T47D (cell line): Measurements from ENCODE around the gene NPR1.
A peak's percentile ranks its signal among the peaks of the same experiment; 100 is the strongest.

ENCODE experiments used
- DNase-seq, 2 experiments: peaks; one replicate each; pipeline versions ENCODE4 v3.0.0 to v3.0.0-alpha.2; 2011 to 2012; ENCODE audit warnings: low read depth in 1 of 2, low spot score in 1 of 2
- JUND ChIP-seq: IDR thresholded peaks from 2 replicates; pipeline ENCODE4 v1.6.1; 2012; ENCODE audit warnings: low read depth
- in situ Hi-C: cut with HindIII; loops from 2 replicates; pipeline ENCODE4 v1.10.0; 2016; ENCODE audit warnings: low sequenced_read_pairs, low pct_unique_long_range_greater_than_20kb

Gene NPR1

DNA sequence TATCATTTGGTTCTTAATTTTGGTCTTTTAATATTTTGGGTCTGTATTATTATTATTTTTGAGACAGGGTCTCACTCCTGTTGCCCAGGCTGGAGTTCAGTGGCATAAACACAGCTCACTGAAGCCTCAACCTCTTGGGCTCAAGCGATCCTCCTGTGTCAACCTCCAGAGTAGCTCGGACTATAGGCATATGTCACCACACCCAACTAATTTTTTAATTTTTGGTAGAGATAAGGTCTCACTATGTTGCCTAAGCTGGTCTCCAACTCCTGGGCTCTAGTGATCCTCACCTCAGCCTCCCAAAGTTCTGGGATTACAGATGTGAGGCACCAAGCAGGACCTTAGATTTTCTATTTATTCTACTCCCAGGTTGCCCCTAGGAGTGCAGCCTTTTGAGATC lies 5.0 kb upstream of the NPR1 start:
- TF ChIP-seq JUND = no peak
- in situ Hi-C loops = no loop called here
- DNase-seq = no peak

DNA sequence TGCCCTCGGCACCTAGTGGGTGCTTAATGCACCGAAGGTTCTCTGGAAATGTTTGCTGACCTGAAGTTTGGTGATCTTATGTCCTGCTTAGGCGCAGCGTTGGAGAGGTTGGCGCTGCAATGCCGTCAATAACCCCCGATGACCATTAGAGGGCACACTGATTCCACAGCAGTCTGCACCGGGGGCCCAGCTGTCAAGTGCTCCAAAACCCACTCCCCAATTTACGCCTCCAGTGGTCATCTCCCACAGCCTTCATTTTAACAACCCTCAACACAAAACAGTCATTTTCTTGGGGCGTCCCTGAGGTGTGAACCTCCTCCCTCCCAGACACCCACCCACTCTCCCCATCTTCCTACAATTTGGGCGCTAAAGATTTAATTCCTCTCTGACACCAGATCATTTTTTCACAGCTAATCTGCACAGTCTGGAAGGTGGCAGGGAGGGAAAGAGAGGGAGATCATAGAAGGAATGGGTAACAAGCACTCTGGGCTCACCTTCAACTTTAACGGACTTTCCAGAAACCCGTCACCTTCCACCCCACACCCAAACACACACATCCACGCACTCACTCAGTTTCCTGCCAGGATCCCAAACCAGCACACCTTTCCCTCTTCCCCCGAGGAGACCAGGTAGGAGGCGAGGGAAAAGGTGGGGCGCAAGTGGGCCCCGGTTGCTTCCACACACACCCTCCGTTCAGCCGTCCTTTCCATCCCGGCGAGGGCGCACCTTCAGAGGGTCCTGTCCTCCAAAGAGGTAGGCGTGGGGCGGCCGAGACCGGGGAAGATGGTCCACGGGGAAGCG lies 570 bp upstream of the NPR1 start:
- TF ChIP-seq JUND = no peak
- in situ Hi-C loops = no loop called here
- DNase-seq = peak; percentile 65 to 70

DNA sequence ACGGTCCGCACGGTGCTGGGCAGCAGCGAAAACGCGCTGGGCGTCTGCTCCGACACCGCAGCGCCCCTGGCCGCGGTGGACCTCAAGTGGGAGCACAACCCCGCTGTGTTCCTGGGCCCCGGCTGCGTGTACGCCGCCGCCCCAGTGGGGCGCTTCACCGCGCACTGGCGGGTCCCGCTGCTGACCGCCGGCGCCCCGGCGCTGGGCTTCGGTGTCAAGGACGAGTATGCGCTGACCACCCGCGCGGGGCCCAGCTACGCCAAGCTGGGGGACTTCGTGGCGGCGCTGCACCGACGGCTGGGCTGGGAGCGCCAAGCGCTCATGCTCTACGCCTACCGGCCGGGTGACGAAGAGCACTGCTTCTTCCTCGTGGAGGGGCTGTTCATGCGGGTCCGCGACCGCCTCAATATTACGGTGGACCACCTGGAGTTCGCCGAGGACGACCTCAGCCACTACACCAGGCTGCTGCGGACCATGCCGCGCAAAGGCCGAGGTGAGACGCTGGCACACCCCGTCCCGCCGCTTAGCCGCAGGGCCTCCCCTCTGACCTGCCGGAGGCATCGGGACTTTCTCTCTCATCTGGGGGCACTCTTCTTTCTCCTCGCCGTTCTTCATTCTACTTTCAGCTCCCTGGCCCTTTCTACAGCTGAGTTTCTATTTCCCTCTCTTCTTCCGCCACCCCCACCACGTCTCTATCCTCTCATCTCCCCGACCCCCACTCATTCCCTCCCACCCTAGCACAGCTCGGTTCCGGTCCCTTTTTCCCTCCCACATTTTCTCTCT lies 1.0 kb downstream of the NPR1 start:
- no peak for TF ChIP-seq JUND
- DNase-seq = no peak
- in situ Hi-C loops = no loop called here

DNA sequence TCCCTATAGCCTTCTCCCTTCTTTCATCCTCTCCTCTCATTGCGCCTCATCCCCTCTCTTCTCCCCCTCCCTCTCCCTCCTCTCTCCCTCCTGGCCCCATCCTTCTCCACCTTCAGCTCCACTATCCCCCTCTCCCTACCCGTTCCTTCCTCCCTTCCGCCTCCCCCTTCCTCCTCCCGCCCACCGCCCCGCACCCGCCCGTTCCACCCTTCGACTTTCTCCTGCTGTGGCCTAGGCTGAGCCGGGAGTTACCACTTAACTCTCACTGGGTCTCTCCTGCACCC lies 1.6 kb downstream of the NPR1 start:
- TF ChIP-seq JUND = no peak
- no peak for DNase-seq
- in situ Hi-C loops = no loop called here

DNA sequence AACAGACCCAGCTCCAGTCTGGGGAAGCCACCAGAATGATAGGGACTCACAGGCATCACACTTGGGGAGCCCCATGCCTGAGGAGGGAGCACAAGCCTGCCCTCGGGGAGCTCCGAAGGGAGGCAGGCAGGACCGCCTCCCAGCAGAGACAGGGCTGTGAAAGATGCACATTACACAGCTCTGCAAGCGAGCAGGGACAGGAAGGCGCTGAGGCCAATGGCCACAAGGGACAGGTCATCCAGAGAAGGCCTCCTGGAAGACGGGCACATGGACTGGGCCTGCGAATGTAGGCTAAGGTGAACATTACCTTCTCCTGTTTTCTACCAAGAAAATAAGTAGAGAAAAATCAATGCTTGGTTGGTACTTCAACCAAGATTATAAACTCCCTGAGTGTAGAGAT lies 4.2 kb downstream of the NPR1 start:
- in situ Hi-C loops = no loop called here
- TF ChIP-seq JUND = no peak
- no peak for DNase-seq

DNA sequence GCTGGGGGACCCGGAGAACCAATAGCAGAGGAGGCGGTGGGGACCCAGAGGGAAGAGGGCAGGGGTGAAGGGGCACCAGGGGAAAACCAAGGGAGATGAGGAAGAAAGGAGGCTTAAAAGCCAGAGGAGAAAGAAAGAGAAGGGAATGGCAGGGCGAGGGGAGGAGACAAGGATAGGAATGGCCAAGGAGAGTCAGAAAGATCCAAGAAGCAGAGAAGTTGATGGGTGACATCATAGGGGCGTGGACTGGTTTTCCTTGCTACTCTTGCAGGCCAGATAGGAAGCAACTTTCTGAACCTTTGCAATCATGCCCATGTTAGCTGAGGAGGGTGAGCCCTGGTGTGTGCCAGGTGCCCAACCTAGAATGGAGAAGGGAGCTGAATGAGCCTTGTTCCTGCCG lies 5.4 kb downstream of the NPR1 start:
- no peak for DNase-seq
- in situ Hi-C loops = no loop called here
- no peak for TF ChIP-seq JUND

DNA sequence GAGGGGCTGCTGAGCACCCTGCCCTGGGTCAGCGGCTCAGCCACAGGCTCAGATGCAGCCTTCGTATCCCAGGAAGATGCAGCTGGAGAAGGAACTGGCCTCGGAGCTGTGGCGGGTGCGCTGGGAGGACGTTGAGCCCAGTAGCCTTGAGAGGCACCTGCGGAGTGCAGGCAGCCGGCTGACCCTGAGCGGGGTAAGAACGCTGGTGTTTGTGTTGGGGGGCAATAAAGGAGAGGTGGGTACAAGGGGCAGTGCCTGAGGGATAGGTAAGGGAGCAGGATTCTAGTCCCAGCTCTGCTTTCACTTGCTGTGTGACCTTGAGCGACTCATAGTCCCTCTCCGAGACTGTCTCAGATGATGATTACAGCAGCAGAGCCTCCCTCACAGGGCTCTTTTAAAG lies 6.4 kb downstream of the NPR1 start:
- no peak for DNase-seq
- TF ChIP-seq JUND = no peak
- in situ Hi-C loops = no loop called here

DNA sequence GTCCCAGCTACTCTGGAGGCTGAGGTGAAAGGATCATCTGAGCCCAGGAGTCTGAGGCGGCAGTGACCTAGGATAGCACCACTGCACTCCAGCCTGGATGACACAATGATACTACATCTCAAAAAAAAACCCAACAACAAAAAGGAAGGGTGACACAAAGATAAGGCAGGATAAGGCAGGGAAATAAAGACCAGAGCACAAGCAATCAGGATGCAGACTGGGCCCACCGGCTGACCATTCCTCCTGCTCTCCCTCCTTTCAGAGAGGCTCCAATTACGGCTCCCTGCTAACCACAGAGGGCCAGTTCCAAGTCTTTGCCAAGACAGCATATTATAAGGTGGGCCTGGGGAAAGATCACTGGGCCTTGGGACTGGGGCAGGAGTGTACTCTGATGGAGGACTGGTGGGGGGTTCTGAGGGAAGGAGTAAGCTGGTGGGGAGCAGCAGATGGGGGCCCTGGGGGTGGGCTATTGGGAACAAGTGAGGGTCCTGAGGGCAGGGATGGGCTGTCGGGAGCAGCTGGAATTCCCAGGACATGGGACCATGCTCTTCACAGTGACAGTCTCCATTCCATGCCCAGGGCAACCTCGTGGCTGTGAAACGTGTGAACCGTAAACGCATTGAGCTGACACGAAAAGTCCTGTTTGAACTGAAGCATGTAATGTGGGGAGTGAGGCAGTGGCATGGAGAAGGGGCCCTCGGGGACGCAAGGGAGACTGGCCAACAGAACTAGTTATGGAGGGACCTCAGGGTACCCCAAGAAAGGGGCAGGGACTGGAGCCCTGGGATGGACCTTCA lies 7.3 kb downstream of the NPR1 start:
- TF ChIP-seq JUND = no peak
- in situ Hi-C loops = no loop called here
- DNase-seq = no peak

DNA sequence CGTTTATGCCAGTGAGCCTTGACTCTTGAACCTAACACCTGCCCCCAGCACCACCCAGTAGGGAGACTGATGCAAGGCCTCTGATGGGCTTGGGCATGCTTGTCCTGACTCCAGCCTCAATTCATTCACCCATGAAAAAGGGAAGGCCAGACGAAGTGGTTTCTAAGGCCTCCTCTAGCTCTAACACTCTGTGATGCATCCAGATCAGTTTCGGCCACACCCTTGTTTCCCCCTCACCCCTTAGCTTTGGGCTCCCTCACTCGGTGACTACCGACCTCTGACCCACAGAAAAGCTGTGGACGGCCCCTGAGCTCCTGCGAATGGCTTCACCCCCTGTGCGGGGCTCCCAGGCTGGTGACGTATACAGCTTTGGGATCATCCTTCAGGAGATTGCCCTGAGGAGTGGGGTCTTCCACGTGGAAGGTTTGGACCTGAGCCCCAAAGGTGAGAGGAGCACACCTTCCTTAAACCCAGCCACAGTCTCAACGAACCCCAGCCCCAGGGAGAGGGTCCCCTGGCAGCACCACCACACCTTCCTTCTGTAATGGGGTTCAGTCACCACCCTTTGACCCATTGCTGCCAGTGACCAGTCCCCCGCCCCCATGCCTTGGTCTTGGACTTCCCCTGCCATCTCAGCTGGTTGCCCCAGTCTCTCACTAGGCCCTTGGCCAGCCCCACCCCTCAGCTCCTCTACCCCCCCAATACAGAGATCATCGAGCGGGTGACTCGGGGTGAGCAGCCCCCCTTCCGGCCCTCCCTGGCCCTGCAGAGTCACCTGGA lies 9.0 kb downstream of the NPR1 start:
- no peak for TF ChIP-seq JUND
- no peak for DNase-seq
- in situ Hi-C loops = no loop called here

DNA sequence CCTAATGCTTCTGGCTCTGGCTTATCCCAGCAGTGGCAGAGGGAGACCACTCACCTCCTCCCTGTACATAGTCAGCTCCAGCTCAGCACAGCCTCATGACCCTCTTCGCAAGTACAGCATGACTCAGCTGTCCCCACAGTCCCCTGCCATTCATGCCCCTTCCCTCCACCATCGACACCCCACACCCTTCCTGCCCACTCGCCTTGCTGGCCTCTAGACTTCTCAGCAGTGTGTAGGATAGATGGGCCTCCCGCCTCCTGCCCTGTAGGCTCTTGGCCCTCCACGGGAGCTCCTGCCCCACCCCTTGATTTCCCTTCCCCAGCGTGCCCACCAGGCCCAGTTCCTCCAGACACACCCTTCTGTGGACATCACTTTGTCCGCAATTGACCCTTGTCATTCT lies 9.8 kb downstream of the NPR1 start:
- in situ Hi-C loops = no loop called here
- DNase-seq = no peak

DNA sequence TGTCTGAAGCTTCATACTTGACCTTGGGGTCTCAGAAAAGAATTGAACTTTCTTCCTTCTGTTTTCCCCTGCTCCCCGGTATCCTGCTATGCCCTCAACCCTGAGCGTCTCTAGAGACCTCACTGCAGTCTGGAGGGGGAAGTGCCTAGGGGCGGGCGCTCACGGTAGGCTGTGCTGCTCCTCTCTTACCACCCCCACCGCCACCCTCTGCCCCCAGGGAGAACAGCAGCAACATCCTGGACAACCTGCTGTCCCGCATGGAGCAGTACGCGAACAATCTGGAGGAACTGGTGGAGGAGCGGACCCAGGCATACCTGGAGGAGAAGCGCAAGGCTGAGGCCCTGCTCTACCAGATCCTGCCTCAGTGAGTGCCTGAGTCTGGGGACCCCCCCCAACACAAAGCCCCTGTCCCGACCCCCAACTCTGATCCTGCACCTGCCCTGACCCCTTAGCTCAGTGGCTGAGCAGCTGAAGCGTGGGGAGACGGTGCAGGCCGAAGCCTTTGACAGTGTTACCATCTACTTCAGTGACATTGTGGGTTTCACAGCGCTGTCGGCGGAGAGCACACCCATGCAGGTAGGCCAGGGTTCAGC lies 10.3 kb downstream of the NPR1 start:
- no peak for TF ChIP-seq JUND
- DNase-seq = no peak
- in situ Hi-C loops = no loop called here

More for the DNA sequence above, 9.8 kb downstream of the NPR1 start:
- no peak for TF ChIP-seq JUND

DNA sequence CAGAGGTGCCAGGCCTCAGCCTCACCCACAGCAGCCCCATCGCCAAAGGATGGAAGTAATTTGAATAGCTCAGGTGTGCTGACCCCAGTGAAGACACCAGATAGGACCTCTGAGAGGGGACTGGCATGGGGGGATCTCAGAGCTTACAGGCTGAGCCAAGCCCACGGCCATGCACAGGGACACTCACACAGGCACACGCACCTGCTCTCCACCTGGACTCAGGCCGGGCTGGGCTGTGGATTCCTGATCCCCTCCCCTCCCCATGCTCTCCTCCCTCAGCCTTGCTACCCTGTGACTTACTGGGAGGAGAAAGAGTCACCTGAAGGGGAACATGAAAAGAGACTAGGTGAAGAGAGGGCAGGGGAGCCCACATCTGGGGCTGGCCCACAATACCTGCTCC lies 15.0 kb downstream of the NPR1 start:
- in situ Hi-C loops = no loop called here
- no peak for TF ChIP-seq JUND

More for the DNA sequence above, 15.0 kb downstream of the NPR1 start:
- no peak for DNase-seq
